Measurements from ENCODE around the gene C7orf33. TPM values are rescaled to one million over a fixed set of nuclear protein-coding genes. Genes with fewer than 3 reads are reported as not detected.

C7orf33 gene
- total RNA-seq, 3 donors from 2014 or later (not counting 1 experiment from before 2014, with no cell fraction given), result not detected

DNA sequence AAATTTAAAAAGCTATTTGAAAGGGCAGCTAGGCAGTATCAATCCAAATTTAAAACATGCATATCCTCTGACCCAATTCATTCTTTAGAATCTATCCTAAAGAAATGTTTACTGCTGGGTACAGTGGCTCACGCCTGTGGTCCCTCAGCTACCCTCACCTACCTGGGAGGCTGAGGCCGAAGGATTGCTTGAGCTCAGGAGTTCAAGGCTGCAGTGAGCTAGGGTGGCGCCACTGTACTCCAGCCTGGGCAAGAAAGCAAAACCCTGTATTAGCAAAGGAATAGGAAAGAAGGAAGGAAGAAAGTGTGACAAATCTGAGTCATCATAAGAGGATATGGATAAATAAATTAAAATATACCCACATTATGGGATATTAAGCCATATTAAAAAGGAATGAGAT, 36.3 kb downstream of the C7orf33 start:
- Mint-ChIP-seq H3K9me3 (no peaks in the 10 kb centered on the region), H3K27ac (no peak overlapping the region), H3K36me3 (no peaks in the 10 kb centered on the region), H3K4me1 (peaks cover 21 to 28% of the 10 kb centered on the region in 2 donors), H3K4me3 (no peak overlapping the region), H3K27me3 (ENCODE audit: low read depth in 2 of 2) (peaks cover 43 to 45% of the 10 kb centered on the region in 2 donors)
- no peak for DNase-seq
- H3K27me3 ChIP-seq (ENCODE audit: control insufficient read depth, insufficient read depth, low read length), result peaks cover 12% of the 10 kb centered on the region
- TF ChIP-seq, protein P1, sequence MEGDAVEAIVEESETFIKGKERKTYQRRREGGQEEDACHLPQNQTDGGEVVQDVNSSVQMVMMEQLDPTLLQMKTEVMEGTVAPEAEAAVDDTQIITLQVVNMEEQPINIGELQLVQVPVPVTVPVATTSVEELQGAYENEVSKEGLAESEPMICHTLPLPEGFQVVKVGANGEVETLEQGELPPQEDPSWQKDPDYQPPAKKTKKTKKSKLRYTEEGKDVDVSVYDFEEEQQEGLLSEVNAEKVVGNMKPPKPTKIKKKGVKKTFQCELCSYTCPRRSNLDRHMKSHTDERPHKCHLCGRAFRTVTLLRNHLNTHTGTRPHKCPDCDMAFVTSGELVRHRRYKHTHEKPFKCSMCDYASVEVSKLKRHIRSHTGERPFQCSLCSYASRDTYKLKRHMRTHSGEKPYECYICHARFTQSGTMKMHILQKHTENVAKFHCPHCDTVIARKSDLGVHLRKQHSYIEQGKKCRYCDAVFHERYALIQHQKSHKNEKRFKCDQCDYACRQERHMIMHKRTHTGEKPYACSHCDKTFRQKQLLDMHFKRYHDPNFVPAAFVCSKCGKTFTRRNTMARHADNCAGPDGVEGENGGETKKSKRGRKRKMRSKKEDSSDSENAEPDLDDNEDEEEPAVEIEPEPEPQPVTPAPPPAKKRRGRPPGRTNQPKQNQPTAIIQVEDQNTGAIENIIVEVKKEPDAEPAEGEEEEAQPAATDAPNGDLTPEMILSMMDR (IDR thresholded peaks at IDR 0.05), result no peak
- ATAC-seq, result no peak
- intact Hi-C loops (cut with micrococcal nuclease), result loop anchor here (10.0 kb wide), 1 partner anchor 68 kb away; the partner anchor contains the start of gene CUL1
- no peak overlapping the region for H3K27ac ChIP-seq (ENCODE audit: low read length)
- H3K9me3 ChIP-seq (ENCODE audit: control insufficient read depth, insufficient read depth, low read length), result no peaks in the 10 kb centered on the region
- peaks cover 28% of the 10 kb centered on the region for H3K4me1 ChIP-seq (ENCODE audit: control insufficient read depth, insufficient read depth, low read length)
- no peak overlapping the region for H3K4me3 ChIP-seq (ENCODE audit: low read length)
- H3K36me3 ChIP-seq (ENCODE audit: control insufficient read depth, insufficient read depth, low read length), result no peaks in the 10 kb centered on the region
- 93% methylated on average over 3 of the region's 3 CpGs for WGBS (ENCODE audit: insufficient coverage)

DNA sequence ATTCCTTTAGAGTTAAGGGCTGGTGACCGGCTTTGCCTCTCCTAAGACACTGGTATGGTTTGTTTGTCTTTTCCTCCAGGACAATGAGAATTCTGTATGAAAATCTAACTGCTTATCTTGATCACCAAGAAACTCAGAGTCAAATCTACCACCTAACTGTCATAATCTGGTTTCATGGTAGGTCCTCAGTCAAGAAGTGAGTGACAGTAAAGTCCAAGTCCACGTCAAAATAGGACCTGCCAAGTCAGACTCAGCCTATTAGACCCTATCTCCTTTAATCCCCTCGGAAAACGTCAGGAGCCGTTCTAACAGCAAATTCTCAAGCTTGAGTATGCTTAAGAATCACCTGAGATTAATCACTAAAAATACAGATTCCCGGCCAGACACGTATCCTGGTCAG, 37.4 kb downstream of the C7orf33 start:
- Mint-ChIP-seq H3K9me3 (no peaks in the 10 kb centered on the region), H3K27me3 (ENCODE audit: low read depth in 2 of 2) (peaks cover 49 to 50% of the 10 kb centered on the region in 2 donors), H3K27ac (no peak overlapping the region), H3K4me1 (peaks cover 23 to 29% of the 10 kb centered on the region in 2 donors), H3K4me3 (no peak overlapping the region), H3K36me3 (no peaks in the 10 kb centered on the region)
- Histone ChIP-seq H3K4me3 (ENCODE audit: low read length) (no peak overlapping the region), H3K4me1 (ENCODE audit: control insufficient read depth, insufficient read depth, low read length) (peaks cover 28% of the 10 kb centered on the region), H3K36me3 (ENCODE audit: control insufficient read depth, insufficient read depth, low read length) (no peaks in the 10 kb centered on the region), H3K27me3 (ENCODE audit: control insufficient read depth, insufficient read depth, low read length) (peaks cover 9% of the 10 kb centered on the region), H3K9me3 (ENCODE audit: control insufficient read depth, insufficient read depth, low read length) (no peaks in the 10 kb centered on the region), H3K27ac (ENCODE audit: low read length) (no peak overlapping the region)
- intact Hi-C loops (cut with micrococcal nuclease), result loop anchor here (10.0 kb wide), 1 partner anchor 67 kb away; the partner anchor contains the start of gene CUL1
- no peak for DNase-seq
- TF ChIP-seq, protein P1 (IDR thresholded peaks at IDR 0.05), result no peak
- WGBS (ENCODE audit: insufficient coverage), result 62% methylated on average over 7 of the region's 7 CpGs
- ATAC-seq, result no peak

DNA sequence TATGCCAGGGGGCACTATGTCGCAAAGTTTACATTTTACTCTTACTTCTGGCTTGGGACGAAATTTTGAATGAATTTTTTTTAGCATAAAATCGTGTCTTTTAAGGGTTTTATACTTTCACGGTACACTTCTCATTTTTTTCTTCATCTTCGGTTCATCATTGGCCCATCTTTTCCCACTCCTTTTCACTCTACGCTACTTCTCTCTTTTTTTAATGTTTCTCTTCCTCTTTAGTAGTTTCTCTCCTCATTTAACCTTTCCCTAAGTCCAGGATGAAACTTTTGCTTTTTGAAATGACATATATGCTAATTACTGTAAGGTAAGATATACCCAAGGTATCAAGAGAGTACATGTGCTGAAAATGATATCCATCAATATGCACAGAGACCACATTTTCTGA, 39.5 kb downstream of the C7orf33 start:
- peaks cover 22 to 31% of the 10 kb centered on the region in 2 donors for H3K4me1 Mint-ChIP-seq

More for the DNA sequence above, 39.5 kb downstream of the C7orf33 start:
- TF ChIP-seq, protein P1 (IDR thresholded peaks at IDR 0.05), result no peak
- DNase-seq, result no peak
- peaks cover 38 to 46% of the 10 kb centered on the region in 2 donors for H3K27me3 Mint-ChIP-seq (ENCODE audit: low read depth in 2 of 2)
- H3K4me3 Mint-ChIP-seq, result peak overlapping the region; percentile 13
- Histone ChIP-seq H3K9me3 (ENCODE audit: control insufficient read depth, insufficient read depth, low read length) (no peaks in the 10 kb centered on the region), H3K36me3 (ENCODE audit: control insufficient read depth, insufficient read depth, low read length) (no peaks in the 10 kb centered on the region), H3K27ac (ENCODE audit: low read length) (no peak overlapping the region), H3K27me3 (ENCODE audit: control insufficient read depth, insufficient read depth, low read length) (peaks cover 9% of the 10 kb centered on the region), H3K4me3 (ENCODE audit: low read length) (no peak overlapping the region), H3K4me1 (ENCODE audit: control insufficient read depth, insufficient read depth, low read length) (peaks cover 23% of the 10 kb centered on the region)
- H3K36me3 Mint-ChIP-seq, result no peaks in the 10 kb centered on the region
- no peak for ATAC-seq
- no peak overlapping the region for H3K27ac Mint-ChIP-seq
- intact Hi-C loops (cut with micrococcal nuclease), result no loop called here
- WGBS (ENCODE audit: insufficient coverage), result 69% methylated on average over 6 of the region's 6 CpGs
- H3K9me3 Mint-ChIP-seq, result no peaks in the 10 kb centered on the region
